ENCODE results near the gene LRRC8D. TPM values are rescaled to one million over a fixed set of nuclear protein-coding genes. Genes with fewer than 3 reads are reported as not detected.

Gene LRRC8D
- total RNA-seq, 1 experiment from 2014 or later: 23.2 TPM

DNA sequence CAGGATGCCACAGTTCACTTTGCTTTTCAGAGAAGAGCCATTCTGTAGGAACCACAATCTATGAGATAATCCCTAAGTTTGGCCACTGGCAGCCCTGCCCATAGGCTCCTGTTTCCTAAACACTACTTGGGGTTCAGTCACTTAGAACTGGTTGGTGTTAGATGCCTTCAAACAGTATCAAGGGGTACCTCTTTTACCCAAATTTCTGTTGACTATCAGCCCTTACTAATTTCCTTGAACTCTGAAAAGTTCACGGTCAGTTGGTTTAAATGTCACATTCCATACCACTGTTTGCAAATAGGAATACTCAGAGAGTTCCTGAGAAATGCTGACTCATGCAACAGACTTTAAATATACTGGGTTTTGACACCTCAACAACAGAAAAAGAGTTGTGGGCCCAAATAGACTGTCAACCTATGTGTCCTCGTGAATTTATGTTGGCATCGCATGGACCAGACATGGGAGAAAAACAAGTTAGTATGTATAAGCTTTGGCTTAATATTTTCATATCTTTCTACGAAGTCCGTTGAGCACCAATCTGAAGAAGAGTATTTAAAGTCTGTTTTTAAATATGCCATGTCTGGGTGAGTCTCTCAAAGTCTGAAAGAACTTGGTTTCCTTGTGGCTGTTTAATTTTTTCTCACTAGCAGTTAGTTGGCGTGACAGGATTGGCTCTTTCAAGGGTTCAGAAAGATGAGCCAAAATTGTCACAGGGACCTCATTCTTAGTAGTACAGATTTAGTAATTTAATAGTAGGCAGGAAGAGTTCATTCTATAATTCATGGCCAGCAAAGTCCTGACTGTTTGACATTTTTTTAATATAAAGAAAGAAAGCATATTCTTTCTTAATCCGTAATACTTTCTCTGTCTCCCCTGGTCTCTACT is 117.6 kb downstream of the LRRC8D start:
- peaks cover 24% of the 10 kb centered on the region for H3K4me1 ChIP-seq (replicated peaks)
- no peak overlapping the region for H3K4me3 ChIP-seq
- peaks cover 11% of the 10 kb centered on the region; the same call in 1 of the 2 replicates for H3K36me3 ChIP-seq
- H3K9me3 ChIP-seq (replicated peaks): no peaks in the 10 kb centered on the region
- no peaks in the 10 kb centered on the region for H3K27me3 ChIP-seq (replicated peaks)
- peak overlapping the region; percentile 27 for H3K27ac ChIP-seq
- peak in 1 of 2 experiments; percentile 33 for DNase-seq (ENCODE audit: low read depth in 1 of 2, low spot score in 2 of 2)

DNA sequence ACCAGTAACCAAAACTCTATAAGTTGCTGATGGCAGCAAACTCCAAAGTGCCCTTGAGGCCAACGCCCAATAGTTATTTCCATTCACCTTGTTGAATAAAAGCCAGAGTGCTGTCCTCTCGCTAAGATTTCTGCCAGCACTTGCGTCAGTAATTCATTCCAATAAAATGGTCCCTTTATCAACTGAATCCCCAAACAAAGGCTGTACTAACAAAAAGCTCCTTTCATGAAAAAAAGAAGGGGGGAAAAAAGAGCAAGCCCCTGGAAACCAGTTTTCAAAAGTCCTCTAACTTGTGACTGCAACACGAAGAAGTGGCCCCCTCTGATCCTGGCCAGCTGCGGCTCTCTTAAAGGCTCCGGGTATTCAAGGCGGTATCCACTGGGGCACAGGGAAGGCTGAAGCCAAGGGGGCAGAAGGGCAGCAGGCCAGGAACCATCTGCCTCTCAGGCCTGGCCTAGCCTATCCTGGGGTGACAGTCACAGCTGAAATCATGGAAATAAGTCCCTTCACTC is 118.3 kb downstream of the LRRC8D start:
- Histone ChIP-seq H3K27me3 (replicated peaks) (no peaks in the 10 kb centered on the region), H3K27ac (no peak overlapping the region; the same call in 1 of the 2 replicates)

DNA sequence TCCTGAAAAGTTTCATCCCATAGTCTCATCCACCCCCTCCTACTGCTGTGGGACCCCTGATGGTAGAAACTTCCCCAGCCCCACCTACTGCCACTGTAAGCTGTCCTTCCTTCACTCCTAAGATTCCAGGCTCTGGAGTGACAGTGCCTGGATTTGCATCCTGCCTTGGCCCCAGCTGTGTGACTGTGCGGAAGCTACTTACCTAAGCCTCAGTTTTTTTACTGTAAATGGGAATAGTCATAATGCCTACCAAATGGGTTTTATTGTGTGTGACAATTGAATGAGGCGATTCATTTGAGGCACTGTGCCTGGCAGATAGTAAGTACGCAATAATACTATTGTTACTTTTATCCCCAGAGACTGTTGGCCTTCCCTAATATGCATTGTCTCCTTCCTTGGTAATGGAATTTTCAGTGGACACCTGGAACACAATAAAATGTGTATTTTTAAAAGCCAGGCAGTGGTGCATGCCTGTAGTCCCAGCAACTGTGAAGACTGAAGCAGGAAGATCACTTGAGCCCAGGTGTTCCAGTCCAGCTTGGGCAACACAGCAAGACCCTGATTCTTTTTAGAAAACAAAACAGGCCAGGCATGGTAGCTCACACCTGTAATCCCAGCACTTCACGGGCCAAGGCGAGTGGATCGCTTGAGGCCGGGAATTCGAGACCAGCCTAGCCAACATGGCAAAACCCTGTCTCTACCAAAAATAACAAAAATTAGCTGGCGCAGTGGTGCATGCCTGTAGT is 119.0 kb downstream of the LRRC8D start:
- DNase-seq (ENCODE audit: low read depth in 1 of 2, low spot score in 2 of 2): no peak
- peaks cover 30% of the 10 kb centered on the region for H3K4me1 ChIP-seq (replicated peaks)
- H3K4me3 ChIP-seq: no peak overlapping the region
- H3K27ac ChIP-seq: no peak overlapping the region
- no peaks in the 10 kb centered on the region; the same call in 1 of the 2 replicates for H3K36me3 ChIP-seq
- no peaks in the 10 kb centered on the region for H3K27me3 ChIP-seq (replicated peaks)
- H3K9me3 ChIP-seq (replicated peaks): no peaks in the 10 kb centered on the region

More for the DNA sequence above, 118.3 kb downstream of the LRRC8D start:
- H3K4me1 ChIP-seq (replicated peaks): peaks cover 28% of the 10 kb centered on the region
- no peaks in the 10 kb centered on the region for H3K9me3 ChIP-seq (replicated peaks)
- H3K4me3 ChIP-seq: no peak overlapping the region
- peaks cover 4% of the 10 kb centered on the region; the same call in 1 of the 2 replicates for H3K36me3 ChIP-seq
- no peak for DNase-seq (ENCODE audit: low read depth in 1 of 2, low spot score in 2 of 2)

DNA sequence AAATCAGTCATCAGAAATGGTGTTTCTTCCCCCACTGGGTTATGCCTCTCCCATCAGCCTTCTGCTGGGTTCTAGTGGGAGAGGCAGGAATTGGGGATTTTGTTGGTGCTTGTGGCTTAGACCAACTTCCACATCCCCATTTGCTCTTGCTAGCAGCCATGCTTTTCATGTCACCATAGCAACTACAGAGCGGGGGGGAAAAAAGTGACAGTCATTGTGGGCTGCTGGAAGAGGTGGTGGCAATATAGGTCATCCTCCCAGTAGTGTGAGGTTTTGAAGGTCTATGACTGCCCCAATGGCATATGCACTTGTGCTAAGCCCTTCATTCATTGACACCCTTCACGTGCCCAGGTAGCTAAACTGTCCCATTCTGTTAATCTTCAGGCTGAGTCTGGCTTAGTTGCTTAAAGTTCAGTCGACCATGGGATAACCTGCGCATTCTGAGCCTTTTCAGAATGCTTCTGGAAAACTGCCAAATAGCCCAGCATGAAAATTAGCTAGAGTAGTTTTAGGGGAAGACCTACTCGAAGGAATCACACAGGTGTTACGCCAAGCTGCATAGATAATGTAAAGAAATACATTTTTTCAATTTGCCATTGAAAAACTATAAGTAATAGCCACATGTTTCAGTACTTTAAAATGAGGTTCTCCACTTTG is 120.4 kb downstream of the LRRC8D start:
- DNase-seq (ENCODE audit: low read depth in 1 of 2, low spot score in 2 of 2): no peak
- no peaks in the 10 kb centered on the region for H3K27me3 ChIP-seq (replicated peaks)

DNA sequence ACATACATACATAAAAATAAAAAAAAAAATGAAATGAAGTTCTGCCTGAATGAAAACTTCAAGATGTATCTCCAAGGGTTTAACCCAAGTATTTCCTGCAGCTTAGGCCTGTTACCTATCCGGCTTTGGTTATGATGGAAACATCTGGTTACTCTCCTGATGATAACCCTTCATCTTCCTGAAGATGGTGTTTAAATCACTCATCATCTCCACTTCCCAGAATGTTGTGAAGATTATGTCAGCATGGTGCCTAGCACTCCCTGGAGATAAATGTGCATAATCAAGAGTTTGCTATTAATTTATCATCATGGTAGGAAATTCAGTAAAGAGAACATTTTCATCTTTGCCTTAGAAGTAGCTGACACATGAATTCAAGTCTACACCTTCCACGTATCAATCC is 121.2 kb downstream of the LRRC8D start:
- Histone ChIP-seq H3K4me3 (no peak overlapping the region), H3K27ac (no peak overlapping the region), H3K36me3 (no peaks in the 10 kb centered on the region), H3K27me3 (replicated peaks) (no peaks in the 10 kb centered on the region), H3K4me1 (replicated peaks) (peaks cover 46% of the 10 kb centered on the region), H3K9me3 (replicated peaks) (no peaks in the 10 kb centered on the region)
- no peak for DNase-seq (ENCODE audit: low read depth in 1 of 2, low spot score in 2 of 2)

More for the DNA sequence above, 120.4 kb downstream of the LRRC8D start:
- no peak overlapping the region for H3K4me3 ChIP-seq
- H3K27ac ChIP-seq: no peak overlapping the region
- no peaks in the 10 kb centered on the region for H3K36me3 ChIP-seq
- peaks cover 40% of the 10 kb centered on the region for H3K4me1 ChIP-seq (replicated peaks)
- no peaks in the 10 kb centered on the region for H3K9me3 ChIP-seq (replicated peaks)

DNA sequence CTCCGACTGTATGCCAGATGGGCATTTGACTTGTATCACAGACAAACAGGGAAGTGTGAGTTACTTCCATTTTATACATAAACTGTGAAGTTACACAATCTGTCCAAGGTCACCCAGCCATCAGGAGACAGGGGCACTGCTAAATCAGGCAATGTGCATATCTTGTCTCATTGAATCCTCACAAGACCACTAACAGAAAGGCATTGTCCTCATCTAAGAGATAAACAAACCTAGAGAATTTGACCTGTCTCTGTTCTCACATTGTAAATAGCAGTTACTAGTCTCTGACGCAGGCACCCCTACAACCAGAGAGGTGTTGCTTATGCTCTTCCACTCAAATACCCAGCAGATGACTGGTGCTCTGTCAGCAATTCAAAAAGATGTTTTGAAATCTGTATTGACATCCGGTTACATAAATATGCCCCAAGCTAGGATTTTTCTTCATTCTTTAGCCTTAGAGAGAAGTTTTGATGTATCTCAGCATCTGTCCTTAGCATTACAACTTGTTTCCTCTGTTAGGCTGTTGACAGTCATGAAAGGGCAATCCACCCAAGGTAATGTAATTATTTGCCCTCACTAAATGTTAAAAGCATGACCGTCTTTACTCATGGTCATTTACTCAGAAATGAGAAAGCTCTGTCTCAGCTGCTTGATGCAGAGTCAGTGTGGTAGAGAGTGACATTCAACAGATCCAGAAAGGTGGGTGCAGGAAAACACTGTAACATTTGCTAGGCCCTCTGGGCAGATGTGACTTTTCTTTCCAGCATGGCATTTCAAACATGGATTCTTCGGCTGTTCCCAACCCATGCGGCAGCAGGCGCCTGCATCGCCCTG is 122.2 kb downstream of the LRRC8D start:
- no peak overlapping the region for H3K27ac ChIP-seq
- peaks cover 41% of the 10 kb centered on the region for H3K4me1 ChIP-seq (replicated peaks)
- H3K4me3 ChIP-seq: no peak overlapping the region
- no peaks in the 10 kb centered on the region for H3K27me3 ChIP-seq (replicated peaks)
- H3K36me3 ChIP-seq: no peaks in the 10 kb centered on the region
- no peaks in the 10 kb centered on the region for H3K9me3 ChIP-seq (replicated peaks)
- DNase-seq (ENCODE audit: low read depth in 1 of 2, low spot score in 2 of 2): peak in 1 of 2 experiments; percentile 15

DNA sequence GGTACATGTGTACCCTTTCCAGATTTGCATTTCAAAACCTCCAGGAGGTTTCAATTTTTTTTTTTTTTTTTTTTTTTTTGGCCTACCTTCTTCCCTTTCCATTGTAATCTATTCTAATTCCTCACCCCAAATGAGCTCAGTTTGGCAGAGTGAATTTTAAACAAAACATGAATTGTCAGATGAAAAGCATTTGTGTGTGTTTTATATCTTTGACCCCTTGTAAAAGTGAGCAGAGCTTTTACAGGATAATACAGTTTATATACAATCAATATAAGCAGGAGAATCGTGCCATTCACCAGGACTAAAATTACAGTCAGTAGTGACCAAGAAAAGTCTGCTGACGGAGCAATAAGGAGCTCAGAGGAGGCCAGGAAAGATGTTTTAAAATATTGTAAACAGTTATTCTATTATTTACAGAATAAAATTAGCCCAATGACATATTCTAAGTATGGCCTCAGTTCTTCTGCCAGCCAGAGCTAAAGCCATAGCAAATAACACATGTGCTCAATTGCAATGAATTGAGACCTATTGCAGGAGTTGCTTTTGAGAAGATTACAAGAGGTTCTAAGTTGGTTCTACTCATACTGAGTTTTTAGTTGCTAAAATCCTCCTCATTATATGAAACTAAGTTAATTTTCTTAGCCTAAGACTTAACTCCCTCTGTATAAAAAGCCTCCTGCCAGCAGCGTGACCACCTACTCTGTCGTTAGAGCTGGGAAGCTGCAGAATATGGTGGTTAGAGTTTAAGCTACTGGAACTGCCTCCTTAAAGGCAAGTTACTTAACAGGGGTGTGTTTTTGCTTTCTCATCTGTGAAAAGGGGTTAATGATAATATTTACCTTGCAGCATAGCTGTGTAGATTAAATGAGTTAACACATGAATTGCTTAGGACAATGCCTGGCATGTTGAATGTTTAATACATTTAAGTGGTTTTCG is 123.3 kb downstream of the LRRC8D start:
- no peaks in the 10 kb centered on the region for H3K9me3 ChIP-seq (replicated peaks)
- no peaks in the 10 kb centered on the region for H3K36me3 ChIP-seq
- peaks cover 33% of the 10 kb centered on the region for H3K4me1 ChIP-seq (replicated peaks)
- no peaks in the 10 kb centered on the region for H3K27me3 ChIP-seq (replicated peaks)
- H3K27ac ChIP-seq: no peak overlapping the region
- H3K4me3 ChIP-seq: no peak overlapping the region
- DNase-seq (ENCODE audit: low read depth in 1 of 2, low spot score in 2 of 2): no peak

DNA sequence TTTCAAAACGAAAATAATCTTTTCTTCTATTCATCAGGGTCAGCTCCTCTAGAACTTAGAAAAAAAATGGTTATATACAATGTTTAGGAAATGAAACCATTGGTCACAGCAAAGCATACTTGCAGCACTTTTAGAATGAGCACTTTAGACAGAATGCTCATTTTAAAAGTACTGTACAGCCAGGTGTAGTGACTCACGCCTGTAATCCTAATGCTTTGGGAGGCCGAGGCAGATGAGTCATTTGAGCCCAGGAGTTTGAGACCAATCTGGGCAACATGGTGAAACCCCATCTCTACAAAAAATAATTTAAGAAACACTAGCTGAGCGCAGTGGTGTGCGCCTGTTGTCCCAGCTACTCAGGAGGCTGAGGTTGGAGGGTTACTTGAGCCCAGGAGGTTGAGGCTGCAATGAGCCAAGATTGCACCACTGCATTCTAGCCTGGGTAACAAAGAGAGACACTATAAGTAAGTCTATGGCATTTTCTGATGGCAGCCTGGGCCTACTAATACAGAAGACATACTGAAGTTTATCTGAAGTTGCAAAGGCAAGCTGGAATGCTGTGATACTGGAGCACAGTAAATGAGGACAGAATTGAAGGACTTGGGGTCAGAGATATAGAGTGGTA is 125.1 kb downstream of the LRRC8D start:
- peak in 1 of 2 experiments; percentile 45 for DNase-seq (ENCODE audit: low read depth in 1 of 2, low spot score in 2 of 2)
- Histone ChIP-seq H3K4me1 (replicated peaks) (peaks cover 33% of the 10 kb centered on the region), H3K27me3 (replicated peaks) (no peaks in the 10 kb centered on the region), H3K4me3 (no peak overlapping the region), H3K27ac (no peak overlapping the region), H3K9me3 (replicated peaks) (no peaks in the 10 kb centered on the region), H3K36me3 (no peaks in the 10 kb centered on the region)

DNA sequence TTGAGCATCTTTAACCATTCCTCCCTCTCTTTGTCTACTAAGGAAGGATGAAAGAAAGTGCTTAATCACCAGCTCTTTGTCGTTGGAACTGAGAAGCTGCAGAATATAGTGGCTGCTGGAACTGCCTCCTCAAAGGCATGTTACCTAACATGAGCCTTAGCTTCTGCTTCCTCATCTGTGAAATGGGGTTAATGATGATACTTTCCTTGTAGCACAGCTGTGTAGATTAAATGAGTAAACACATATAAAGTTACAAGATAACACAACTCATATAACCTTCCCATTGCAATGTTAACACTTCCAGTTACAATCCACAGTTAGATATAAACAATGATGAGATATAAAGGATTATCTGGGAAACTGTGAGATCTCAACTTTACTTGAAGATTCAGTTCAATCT is 125.7 kb downstream of the LRRC8D start:
- Histone ChIP-seq H3K36me3 (no peaks in the 10 kb centered on the region), H3K4me3 (no peak overlapping the region), H3K9me3 (replicated peaks) (no peaks in the 10 kb centered on the region), H3K27ac (no peak overlapping the region), H3K27me3 (replicated peaks) (no peaks in the 10 kb centered on the region), H3K4me1 (replicated peaks) (peaks cover 37% of the 10 kb centered on the region)
- no peak for DNase-seq (ENCODE audit: low read depth in 1 of 2, low spot score in 2 of 2)

DNA sequence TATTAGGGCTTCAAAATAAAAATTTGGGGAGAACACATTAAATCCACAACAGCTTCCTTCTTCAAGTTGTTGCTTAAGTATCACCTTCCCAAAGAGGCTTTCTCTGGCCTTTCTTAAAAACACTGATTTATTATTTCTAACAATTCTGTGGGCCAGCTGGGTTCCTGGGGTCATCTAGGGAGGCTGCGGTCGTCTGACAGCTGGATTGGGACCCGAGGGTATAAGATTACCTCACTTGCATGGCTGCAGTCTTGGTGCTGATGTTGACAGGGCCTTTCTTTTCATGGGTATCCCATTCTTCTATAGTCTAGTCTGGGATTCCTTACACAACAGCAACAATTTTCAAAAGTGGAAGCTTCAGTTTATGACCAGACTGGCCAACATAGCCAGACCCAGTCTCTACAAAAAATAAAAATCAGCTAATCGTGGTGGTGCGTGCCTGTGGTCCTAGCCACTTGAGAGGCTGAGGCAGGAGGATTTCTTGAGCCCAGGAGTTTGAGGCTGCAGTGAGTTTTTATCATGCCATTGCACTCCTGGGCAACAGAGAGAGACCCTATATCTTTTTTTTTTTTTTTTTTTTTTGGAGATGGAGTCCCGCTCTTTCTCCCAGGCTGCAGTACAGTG is 128.0 kb downstream of the LRRC8D start:
- Histone ChIP-seq H3K27ac (no peak overlapping the region), H3K9me3 (replicated peaks) (no peaks in the 10 kb centered on the region), H3K4me1 (replicated peaks) (peaks cover 46% of the 10 kb centered on the region), H3K36me3 (no peaks in the 10 kb centered on the region), H3K4me3 (no peak overlapping the region), H3K27me3 (replicated peaks) (no peaks in the 10 kb centered on the region)
- DNase-seq (ENCODE audit: low read depth in 1 of 2, low spot score in 2 of 2): no peak

DNA sequence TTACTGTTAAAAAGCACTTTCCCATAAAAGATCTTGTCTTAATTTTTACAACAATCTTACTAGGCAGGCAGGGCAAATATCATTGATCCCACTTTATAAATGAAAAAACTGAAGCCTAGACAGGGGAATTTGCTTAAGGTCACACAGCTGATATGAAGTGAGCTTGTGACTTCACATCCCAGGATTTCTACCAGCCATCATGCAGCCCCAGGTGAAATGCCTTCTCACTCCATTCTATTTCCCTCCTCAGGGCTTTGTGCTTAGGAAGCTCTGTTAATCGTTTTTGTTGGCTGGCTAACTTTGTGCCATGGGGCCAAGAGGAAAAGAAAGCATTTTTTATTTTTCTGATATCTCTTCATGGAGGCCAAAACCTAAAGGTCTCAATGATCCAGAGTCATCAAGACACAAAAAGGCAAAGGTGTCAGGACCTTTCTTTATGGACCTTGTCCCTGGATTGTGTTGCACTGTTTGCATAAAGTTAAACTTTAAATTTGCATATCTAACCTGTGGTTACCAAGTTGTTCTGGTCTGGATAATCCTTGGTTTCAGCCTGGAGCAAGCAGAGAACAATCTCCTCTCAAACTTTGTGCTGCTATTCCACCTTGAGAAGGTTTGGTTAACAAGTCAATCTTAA is 129.3 kb downstream of the LRRC8D start:
- Histone ChIP-seq H3K27ac (no peak overlapping the region), H3K4me3 (no peak overlapping the region), H3K9me3 (replicated peaks) (no peaks in the 10 kb centered on the region), H3K36me3 (no peaks in the 10 kb centered on the region), H3K27me3 (replicated peaks) (no peaks in the 10 kb centered on the region), H3K4me1 (replicated peaks) (peaks cover 50% of the 10 kb centered on the region)
- DNase-seq (ENCODE audit: low read depth in 1 of 2, low spot score in 2 of 2): no peak

All from SJSA1 (cell line).